GM15510 (cell line): ENCODE measurements around the gene COL26A1.

Source experiments
- POLR2A ChIP-seq: IDR thresholded peaks from 3 replicates; pipeline ENCODE4 v1.6.1; 2011; ENCODE audit warnings: borderline replicate concordance; ENCODE audit not compliant: insufficient read length; ENCODE audit errors: extremely low read depth

COL26A1 gene

DNA sequence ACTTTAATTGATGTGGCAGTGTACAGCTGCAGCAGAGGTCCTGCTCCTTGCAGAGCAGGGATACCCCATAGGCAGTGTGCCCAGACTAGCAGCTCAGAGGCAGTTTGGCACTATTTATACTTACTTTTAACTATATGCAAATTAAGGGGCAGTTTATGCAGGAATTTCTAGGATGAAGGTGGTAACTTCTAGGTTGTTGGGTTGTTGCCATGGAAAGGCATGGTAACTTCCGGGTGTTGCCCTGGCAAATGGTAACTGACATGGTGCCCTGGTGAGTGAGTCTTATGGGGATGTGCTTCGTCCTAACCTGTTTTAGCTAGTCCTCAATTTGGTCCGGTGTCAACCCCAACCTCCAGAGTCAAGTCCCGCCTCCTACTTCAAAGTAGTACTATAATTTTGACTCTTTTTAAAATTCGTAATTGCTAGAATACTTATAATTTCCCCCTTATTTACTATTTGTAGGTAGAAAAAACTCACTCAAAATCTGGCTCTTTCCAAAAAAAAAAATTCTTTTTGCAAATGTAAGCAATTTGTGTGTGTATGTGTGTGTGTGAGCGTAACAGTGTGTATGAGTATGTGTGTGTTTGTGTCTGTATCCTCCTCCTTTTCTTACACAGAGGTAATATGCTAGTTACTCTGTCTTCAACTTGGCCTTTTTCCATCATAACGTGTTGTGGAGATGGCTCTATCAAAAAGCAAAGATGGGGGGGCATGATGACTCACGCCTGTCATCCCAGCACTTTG is 5.9 kb downstream of the COL26A1 start:
- TF ChIP-seq POLR2A: no peak

DNA sequence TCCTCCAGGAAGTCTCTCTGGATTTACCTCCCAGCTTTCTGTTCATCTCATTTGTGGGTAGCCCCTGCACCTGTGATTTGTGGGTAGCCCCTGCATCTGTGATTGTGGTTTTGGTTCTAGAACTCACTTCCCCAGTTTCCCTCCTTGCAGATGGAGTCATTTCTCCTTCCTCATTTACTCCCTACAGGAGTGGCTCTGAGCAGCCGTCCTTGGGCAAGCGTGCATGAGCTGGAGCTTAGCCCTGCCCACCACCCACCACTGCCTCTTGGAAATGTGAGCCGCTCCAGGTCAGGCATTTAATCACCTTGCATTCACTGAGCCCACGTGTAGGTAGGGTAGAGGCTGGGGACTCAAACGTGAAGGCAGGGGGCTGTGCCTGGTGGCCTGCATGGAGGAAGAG is 8.2 kb downstream of the COL26A1 start:
- TF ChIP-seq POLR2A: no peak

DNA sequence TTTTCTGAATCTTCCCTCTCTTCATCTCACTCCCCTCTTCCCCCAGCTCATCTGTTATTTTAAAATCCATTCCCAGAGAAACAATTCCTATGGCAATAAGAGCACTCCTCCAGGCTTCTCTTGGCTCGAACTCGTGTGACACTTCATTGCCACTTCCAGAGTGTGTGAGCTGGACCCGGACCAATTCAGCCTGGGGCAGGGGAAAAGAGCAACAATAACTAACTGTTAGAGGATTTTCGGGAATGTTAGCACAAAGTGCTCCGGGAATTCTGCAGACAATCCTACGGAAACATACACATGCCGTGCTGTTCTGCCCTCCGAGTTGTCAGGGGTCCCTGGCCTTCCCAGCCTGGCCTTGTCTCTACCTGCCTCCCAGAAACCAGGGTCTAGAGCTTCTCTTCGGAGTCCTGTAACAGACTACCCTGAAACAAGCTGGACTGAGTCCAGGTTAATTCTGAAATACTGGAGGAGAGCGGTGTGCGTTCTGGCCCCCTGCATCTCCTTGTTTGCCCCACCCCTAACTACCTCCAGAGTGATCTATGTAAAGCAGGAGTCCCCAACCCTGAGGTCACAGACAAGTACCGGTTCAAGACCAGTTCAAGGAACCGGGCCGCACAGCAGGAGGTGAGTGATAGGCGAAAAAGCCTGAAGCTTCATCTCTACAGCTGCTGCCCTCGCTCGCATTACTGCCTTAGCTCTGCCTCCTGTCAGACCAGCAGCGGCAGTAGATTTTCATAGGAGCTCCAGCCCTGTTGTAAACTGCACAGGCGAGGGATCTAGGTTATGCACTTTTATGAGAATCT is 11.3 kb downstream of the COL26A1 start:
- no peak for TF ChIP-seq POLR2A

DNA sequence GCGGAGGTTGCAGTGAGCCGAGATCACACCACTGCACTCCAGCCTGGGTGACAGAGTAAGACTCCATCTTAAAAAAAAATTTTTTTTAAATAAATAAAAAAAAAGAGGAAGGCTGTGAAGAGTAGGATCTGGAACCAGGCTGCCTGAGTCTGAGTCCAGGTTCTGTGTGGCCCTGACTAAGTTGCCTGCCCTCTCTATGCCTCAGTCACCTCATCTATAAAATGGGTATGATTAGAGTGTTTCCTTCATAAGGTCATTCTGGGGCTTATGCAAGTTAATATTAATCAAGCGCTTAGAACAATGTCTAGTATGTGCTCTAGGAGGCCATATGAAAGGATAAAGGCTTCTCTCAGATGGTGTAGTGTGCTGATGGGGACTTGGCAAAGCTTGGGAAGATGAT is 12.3 kb downstream of the COL26A1 start:
- no peak for TF ChIP-seq POLR2A

DNA sequence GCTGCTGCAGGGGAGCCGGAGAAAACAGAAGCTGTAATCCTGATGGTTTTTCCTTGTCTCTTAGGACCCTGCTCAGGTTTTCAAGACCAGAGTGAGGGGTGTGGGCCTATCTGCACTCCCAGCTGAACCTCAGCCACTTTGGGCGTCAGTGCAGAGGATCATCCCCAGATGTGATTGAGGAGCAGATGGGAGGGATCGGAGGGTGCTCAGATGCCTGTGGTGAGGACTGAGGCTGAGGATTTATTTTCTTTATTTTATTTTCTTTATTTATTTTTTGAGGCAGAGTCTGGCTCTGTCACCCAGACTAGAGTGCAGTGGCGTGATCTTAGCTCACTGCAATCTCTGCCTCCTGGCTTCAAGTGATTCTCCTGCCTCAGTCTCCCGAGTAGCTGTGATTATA is 13.9 kb downstream of the COL26A1 start:
- TF ChIP-seq POLR2A: no peak

DNA sequence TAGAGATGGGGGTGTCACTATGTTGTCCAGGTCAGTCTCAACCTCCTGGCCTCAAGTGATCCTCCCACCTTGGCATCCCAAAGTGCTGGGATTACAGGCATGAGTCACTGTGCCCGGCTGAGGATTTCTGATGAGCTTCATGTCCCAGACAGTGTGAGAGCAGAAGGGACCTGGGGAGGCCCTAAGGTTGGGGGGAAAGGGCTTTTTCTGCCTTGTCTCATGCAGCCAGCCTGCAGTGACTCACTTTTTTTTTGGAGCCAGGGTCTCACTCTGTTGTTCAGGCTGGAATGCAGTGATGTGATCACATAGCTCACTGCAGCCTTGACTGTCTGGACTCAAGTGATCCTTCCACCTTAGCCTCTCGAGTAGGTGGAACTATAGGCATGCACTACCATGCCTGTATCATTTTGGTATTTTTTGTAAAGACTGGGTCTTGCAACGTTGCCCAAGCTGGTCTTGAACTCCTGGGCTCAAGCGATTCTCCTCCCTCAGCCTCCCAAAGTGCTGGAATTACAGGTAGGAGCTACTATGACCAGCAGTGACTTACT is 14.6 kb downstream of the COL26A1 start:
- TF ChIP-seq POLR2A: no peak

DNA sequence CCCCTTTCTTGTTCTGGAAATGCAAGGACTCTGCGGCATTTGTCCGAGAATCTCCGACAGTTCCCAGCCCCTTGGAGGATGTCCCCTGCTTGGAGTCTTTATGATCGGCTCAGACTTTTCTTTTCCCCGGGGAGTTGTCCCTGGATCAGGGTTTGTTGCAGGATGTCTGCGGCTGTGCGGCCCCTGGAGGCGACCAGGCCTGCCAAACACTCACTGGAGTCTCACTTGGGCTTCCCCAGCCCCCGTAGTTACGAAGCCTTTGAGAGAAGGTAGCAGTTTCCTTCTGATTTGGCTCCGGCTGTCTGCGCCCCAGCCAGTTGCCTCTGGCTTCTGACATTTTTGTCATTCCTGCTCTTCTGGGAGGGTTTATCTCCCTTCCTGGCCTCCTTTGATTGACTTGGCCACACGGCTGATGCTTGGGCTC is 16.1 kb downstream of the COL26A1 start:
- TF ChIP-seq POLR2A: no peak

DNA sequence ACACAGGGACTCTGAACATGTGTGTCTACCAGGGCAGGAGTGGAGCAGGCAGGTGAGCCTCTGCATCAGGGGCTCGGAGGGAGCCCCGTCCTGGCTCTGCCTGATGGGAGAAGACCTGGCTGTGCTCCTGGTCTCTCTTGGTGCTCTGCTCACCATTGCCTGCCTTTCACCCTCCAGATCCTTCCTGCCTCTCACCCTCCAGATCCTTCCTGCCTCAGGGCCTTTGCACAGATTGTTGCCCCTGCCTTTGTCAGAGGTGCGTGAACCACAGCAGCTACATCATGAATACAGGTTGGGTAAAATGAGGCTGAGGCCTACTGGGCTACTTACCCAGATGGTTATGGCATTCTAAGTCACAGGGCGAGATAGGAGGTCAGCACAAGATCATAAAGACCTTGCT is 16.6 kb downstream of the COL26A1 start:
- TF ChIP-seq POLR2A: no peak

DNA sequence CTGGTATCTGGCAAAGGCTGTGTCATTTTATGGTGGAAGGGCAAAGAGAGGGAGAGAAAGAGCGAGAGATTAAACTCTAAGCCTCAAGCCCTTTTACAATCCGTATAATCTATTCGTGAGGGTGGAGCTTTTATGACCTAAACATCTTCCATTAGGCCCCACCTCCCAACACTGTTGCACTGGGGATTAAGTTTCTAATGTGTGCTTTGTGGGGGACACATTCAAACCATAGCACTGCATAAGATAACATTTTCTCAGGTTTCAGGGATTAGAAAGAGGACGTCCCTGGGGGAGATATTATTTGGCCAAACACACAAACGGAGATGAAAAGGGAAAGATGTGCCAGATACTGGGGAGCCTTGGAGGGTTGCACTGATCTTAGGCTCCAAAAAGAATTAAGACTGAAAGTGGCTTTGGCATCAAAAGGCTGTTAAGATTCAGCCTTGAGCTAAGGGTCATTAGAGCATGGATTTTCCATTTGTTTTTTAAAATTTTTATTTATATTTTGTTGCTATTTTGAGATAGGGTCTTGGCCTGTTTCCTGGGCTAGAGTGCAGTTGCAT is 19.0 kb downstream of the COL26A1 start:
- TF ChIP-seq POLR2A: no peak

DNA sequence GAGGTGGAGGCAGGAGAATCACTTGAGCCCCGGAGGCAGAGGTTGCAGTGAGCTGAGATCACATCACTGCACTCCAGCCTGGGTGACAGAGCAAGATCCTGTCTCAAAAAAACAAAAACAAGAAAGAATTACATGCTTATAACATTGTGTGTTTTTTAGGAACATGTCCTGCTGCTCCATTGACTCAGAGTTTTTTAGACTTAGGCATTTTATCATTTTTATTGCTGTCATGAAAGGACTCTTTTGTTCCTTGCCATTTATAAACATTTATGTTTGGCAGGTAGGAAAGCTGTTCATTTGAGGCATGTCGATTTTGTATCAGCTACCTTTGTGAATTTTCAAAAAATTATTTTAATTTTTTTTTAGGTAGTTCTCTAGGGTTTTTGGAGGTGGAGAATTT is 20.3 kb downstream of the COL26A1 start:
- TF ChIP-seq POLR2A: no peak

DNA sequence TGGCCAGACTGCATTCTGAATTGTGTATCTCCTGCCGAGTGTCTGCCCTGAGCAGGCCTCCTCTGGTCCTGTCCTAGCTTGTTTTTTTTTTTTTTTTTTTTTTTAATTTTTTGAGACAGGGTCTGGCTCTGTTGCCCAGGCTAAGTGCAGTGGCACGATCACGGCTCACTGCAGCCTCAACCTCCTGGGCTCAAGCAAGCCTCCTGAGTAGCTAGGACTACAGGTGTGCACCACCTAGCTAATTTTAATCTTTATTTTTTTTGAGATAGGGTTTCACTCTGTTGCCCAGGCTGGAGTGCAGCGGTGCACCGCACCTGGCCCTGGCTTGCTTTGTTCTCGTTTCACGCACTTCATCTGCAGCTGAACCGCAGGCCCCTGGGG is 23.5 kb downstream of the COL26A1 start:
- TF ChIP-seq POLR2A: no peak

DNA sequence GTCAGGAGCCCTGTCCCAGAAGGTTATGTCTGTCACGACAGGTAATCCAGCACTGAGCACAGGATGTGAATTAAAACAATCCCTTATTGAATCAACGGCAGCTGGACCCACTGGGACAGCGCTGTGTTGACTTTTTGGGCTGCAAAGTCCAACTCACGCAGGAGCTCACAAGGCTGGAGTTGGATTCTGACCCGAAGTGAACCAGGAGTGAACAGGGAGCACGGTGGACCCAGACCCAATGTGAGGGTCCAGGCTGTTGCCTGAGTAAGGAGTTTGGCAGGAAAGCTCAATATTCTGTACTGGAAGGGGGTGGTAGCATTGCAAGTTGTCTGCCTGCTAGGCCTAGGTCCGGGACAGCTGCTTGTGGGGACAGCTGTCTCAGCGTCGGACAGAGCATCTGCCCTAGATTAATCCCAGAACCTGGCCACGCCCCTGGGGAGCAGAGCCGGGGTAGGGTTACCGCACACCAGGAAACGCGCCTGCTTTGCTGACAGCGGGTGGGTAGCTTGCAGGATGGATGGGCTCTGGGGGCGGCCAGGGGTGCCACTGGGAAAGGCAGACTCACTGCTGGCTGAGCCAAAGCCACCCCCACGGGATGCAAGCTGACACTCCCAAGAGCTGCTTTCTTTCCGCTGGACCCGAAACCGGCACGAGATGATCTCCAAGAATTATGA is 24.0 kb downstream of the COL26A1 start:
- TF ChIP-seq POLR2A: no peak

DNA sequence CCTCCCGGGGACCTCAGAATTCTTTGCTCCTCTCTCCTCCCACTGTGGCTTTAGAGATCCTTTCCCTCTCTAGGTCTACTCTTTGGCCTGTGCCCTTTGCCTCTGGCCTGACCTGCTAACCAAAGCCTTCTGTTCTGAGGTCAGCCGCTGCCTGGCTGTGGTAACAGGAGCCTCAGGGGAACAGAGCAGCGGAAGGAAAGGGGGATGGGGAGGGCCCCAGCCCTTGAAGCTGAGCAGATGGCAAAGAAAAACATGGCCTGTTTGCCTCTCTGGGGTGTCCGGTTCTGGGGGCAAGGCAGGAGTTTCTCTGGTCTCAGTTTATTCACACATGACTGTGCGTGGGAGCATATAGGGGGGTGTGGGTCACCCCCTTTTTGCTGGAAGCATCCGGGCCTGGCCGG is 28.2 kb downstream of the COL26A1 start:
- TF ChIP-seq POLR2A: no peak

DNA sequence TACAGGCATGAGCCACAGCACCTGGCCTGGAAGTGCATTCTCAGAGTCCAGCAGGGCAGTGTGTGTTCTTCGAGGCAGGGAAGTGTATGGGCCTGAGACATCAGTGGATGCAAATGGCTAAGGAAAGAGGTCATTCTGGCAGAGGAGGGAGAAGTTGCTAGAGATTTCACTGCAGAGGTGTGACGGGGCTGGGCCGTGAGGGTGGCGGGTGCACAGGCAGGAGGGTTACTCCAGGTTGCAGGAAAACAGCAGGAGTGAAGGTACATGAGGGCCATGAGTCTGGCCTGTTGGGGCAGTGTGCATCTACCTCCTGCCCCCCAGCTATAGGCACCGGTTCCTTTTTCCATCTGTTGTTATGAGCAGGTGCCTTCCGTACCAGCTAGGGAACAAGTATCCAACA is 29.3 kb downstream of the COL26A1 start:
- TF ChIP-seq POLR2A: no peak

DNA sequence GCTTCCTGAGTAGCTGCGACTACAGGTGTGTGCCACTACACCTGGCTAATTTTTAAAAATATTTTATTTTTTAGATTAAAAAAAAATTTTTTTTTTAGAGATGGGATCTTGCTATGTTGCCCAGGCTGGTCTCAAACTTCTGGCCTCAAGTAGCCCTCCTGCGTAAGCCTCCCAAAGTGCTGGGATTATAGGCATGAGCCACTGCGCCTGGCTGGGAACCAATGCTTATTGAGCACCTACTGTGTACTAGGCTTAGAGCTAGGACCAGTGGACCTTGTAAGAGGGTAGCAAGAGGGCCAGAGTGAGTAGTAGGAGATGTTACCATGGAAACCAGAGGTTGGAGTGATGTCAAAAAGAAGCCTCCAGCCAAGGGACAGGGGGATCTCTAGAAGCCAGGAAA is 31.2 kb downstream of the COL26A1 start:
- no peak for TF ChIP-seq POLR2A
